Measurements from ENCODE around the gene BCL2L1. TPM values are rescaled to one million over a fixed set of nuclear protein-coding genes. Genes with fewer than 3 reads are reported as not detected.

Gene BCL2L1
- total RNA-seq, 2 experiments from 2014 or later, result 107 to 121 TPM

- Mint-ChIP-seq H3K4me1 (peaks cover 68% of the 10 kb centered on the region), H3K27me3 (no peaks in the 10 kb centered on the region), H3K4me3 (no peak overlapping the region), H3K9me3 (ENCODE audit: low read depth) (no peaks in the 10 kb centered on the region), H3K27ac (peak overlapping the region; percentile 56), H3K36me3 (ENCODE audit: low read depth) (peaks cover 81% of the 10 kb centered on the region)
- intact Hi-C loops (cut with DNase I, micrococcal nuclease), result no loop called here
- ChIA-PET POLR2A (interaction anchor here (0.6 kb wide), 1 partner anchor 30 kb away, joined by 3 read pairs; no protein-coding TSS in a partner anchor), CTCF (interaction anchor here (1.4 to 1.5 kb wide), 2 partner anchors 11 to 20 kb away, joined by 3 to 5 read pairs; no protein-coding TSS in a partner anchor)
- ATAC-seq (no peak), DNase-seq (no peak)
These were observed 14.5 kb downstream of the BCL2L1 start for GRCh38 chr20:31707994-31708735.

GRCh38 chr20:31707258-31707615, 15.4 kb downstream of the BCL2L1 start:
- ATAC-seq (no peak), DNase-seq (no peak)
- peaks cover 59% of the 10 kb centered on the region for H3K4me1 Mint-ChIP-seq
- peak overlapping the region; percentile 51 for H3K27ac Mint-ChIP-seq
- intact Hi-C loops (cut with DNase I, micrococcal nuclease), result no loop called here
- H3K27me3 Mint-ChIP-seq, result no peaks in the 10 kb centered on the region
- ChIA-PET POLR2A (no interaction called here), CTCF (interaction anchor here (1.0 to 1.4 kb wide), 2 partner anchors 9 to 21 kb away, joined by 3 to 6 read pairs; no protein-coding TSS in a partner anchor)
- peaks cover 75% of the 10 kb centered on the region for H3K36me3 Mint-ChIP-seq (ENCODE audit: low read depth)
- no peaks in the 10 kb centered on the region for H3K9me3 Mint-ChIP-seq (ENCODE audit: low read depth)
- no peak overlapping the region for H3K4me3 Mint-ChIP-seq

GRCh38 chr20:31706607-31707257, 15.9 kb downstream of the BCL2L1 start:
- DNase-seq, result no peak
- no peaks in the 10 kb centered on the region for H3K27me3 Mint-ChIP-seq
- CTCF ChIA-PET, result interaction anchor here (1.0 to 1.4 kb wide), 5 partner anchors 8 to 45 kb away, joined by 3 to 7 read pairs (median 6); no protein-coding TSS in a partner anchor
- POLR2A ChIA-PET, result no interaction called here
- H3K4me1 Mint-ChIP-seq, result peaks cover 59% of the 10 kb centered on the region
- no peaks in the 10 kb centered on the region for H3K9me3 Mint-ChIP-seq (ENCODE audit: low read depth)
- H3K27ac Mint-ChIP-seq, result peak overlapping the region; percentile 51
- ATAC-seq, result no peak
- no peak overlapping the region for H3K4me3 Mint-ChIP-seq
- intact Hi-C loops (cut with DNase I, micrococcal nuclease), result no loop called here
- peaks cover 75% of the 10 kb centered on the region for H3K36me3 Mint-ChIP-seq (ENCODE audit: low read depth)

- H3K27me3 Mint-ChIP-seq, result no peaks in the 10 kb centered on the region
- DNase-seq (no peak), ATAC-seq (no peak)
- peaks cover 74% of the 10 kb centered on the region for H3K36me3 Mint-ChIP-seq (ENCODE audit: low read depth)
- ChIA-PET CTCF (interaction anchor here (1.1 to 1.3 kb wide), 3 partner anchors 10 to 44 kb away, joined by 3 to 7 read pairs (median 6); no protein-coding TSS in a partner anchor), POLR2A (no interaction called here)
- intact Hi-C loops (cut with DNase I, micrococcal nuclease), result no loop called here
- no peaks in the 10 kb centered on the region for H3K9me3 Mint-ChIP-seq (ENCODE audit: low read depth)
- H3K27ac Mint-ChIP-seq, result peak overlapping the region; percentile 76
- H3K4me3 Mint-ChIP-seq, result no peak overlapping the region
- peaks cover 58% of the 10 kb centered on the region for H3K4me1 Mint-ChIP-seq
These were observed 16.8 kb downstream of the BCL2L1 start for GRCh38 chr20:31705598-31706597.

GRCh38 chr20:31705191-31705590, 17.5 kb downstream of the BCL2L1 start:
- peaks cover 74% of the 10 kb centered on the region for H3K36me3 Mint-ChIP-seq (ENCODE audit: low read depth)
- H3K27ac Mint-ChIP-seq, result no peak overlapping the region
- H3K27me3 Mint-ChIP-seq, result no peaks in the 10 kb centered on the region
- ChIA-PET POLR2A (no interaction called here), CTCF (interaction anchor here (0.8 to 1.3 kb wide), 2 partner anchors 10 to 11 kb away, joined by 4 to 6 read pairs; no protein-coding TSS in a partner anchor)
- no peaks in the 10 kb centered on the region for H3K9me3 Mint-ChIP-seq (ENCODE audit: low read depth)
- ATAC-seq, result no peak
- DNase-seq, result no peak
- H3K4me3 Mint-ChIP-seq, result no peak overlapping the region
- intact Hi-C loops (cut with DNase I, micrococcal nuclease), result no loop called here
- peaks cover 57% of the 10 kb centered on the region for H3K4me1 Mint-ChIP-seq

GRCh38 chr20:31704225-31705119, 18.2 kb downstream of the BCL2L1 start:
- no peak overlapping the region for H3K27ac Mint-ChIP-seq
- H3K9me3 Mint-ChIP-seq (ENCODE audit: low read depth), result no peaks in the 10 kb centered on the region

GRCh38 chr20:31701591-31701990, 21.1 kb downstream of the BCL2L1 start:
- Mint-ChIP-seq H3K36me3 (ENCODE audit: low read depth) (peaks cover 74% of the 10 kb centered on the region), H3K4me1 (peaks cover 58% of the 10 kb centered on the region), H3K4me3 (no peak overlapping the region), H3K27me3 (no peaks in the 10 kb centered on the region), H3K9me3 (ENCODE audit: low read depth) (no peaks in the 10 kb centered on the region), H3K27ac (peak overlapping the region; percentile 74)
- ATAC-seq (no peak), DNase-seq (no peak)
- POLR2A ChIA-PET, result no interaction called here
- intact Hi-C loops (cut with DNase I, micrococcal nuclease), result no loop called here
- CTCF ChIA-PET, result interaction anchor here (1.1 to 3.0 kb wide), 3 partner anchors 9 to 89 kb away, joined by 3 to 14 read pairs (median 9); no protein-coding TSS in a partner anchor

More at GRCh38 chr20:31704225-31705119, 18.2 kb downstream of the BCL2L1 start:
- ATAC-seq (no peak), DNase-seq (no peak)
- ChIA-PET CTCF (interaction anchor here (0.7 to 0.8 kb wide), 2 partner anchors 11 to 28 kb away, joined by 3 to 4 read pairs; no protein-coding TSS in a partner anchor), POLR2A (no interaction called here)
- Mint-ChIP-seq H3K27me3 (no peaks in the 10 kb centered on the region), H3K4me1 (peaks cover 59% of the 10 kb centered on the region), H3K36me3 (ENCODE audit: low read depth) (peaks cover 75% of the 10 kb centered on the region), H3K4me3 (no peak overlapping the region)
- intact Hi-C loops (cut with DNase I, micrococcal nuclease), result no loop called here

GRCh38 chr20:31700747-31701146, 21.9 kb downstream of the BCL2L1 start:
- CTCF ChIA-PET, result interaction anchor here (0.7 to 3.0 kb wide), 9 partner anchors 10 to 88 kb away, joined by 3 to 14 read pairs (median 5); no protein-coding TSS in a partner anchor
- no peaks in the 10 kb centered on the region for H3K9me3 Mint-ChIP-seq (ENCODE audit: low read depth)
- POLR2A ChIA-PET, result interaction anchor here (0.6 kb wide), 1 partner anchor 152 kb away, joined by 4 read pairs; no protein-coding TSS in a partner anchor
- H3K36me3 Mint-ChIP-seq (ENCODE audit: low read depth), result peaks cover 74% of the 10 kb centered on the region
- ATAC-seq, result no peak
- DNase-seq, result no peak
- no peaks in the 10 kb centered on the region for H3K27me3 Mint-ChIP-seq
- no peak overlapping the region for H3K4me3 Mint-ChIP-seq
- intact Hi-C loops (cut with DNase I, micrococcal nuclease), result no loop called here
- peaks cover 57% of the 10 kb centered on the region for H3K4me1 Mint-ChIP-seq
- peak overlapping the region; percentile 89 for H3K27ac Mint-ChIP-seq

- intact Hi-C loops (cut with DNase I, micrococcal nuclease), result loop anchor here (1.0 to 2.0 kb wide), 4 partner anchors 17 to 25 kb away; partner anchors contain the start of gene BCL2L1 (in 1 of the 2)
- H3K4me1 Mint-ChIP-seq, result peaks cover 62% of the 10 kb centered on the region
- H3K4me3 Mint-ChIP-seq, result no peak overlapping the region
- H3K27me3 Mint-ChIP-seq, result no peaks in the 10 kb centered on the region
- no peaks in the 10 kb centered on the region for H3K9me3 Mint-ChIP-seq (ENCODE audit: low read depth)
- CTCF ChIA-PET, result interaction anchor here (0.7 to 3.0 kb wide), 12 partner anchors 9 to 87 kb away, joined by 3 to 14 read pairs (median 4); no protein-coding TSS in a partner anchor
- peak; percentile 14 for ATAC-seq
- POLR2A ChIA-PET, result interaction anchor here (0.6 kb wide), 1 partner anchor 151 kb away, joined by 4 read pairs; no protein-coding TSS in a partner anchor
- peaks cover 77% of the 10 kb centered on the region for H3K36me3 Mint-ChIP-seq (ENCODE audit: low read depth)
- H3K27ac Mint-ChIP-seq, result peak overlapping the region; percentile 89
- DNase-seq, result no peak
These were observed 22.6 kb downstream of the BCL2L1 start for GRCh38 chr20:31699801-31700728.
